NB4 (cell line): Measurements from ENCODE around the gene RBMS1.

Source experiments
- CTCF ChIP-seq: IDR thresholded peaks from one replicate; pipeline ENCODE4 v1.5.1; 2012; ENCODE audit warnings: low read depth, low read length
- MAX ChIP-seq: IDR thresholded peaks from 2 replicates; pipeline ENCODE4 v1.6.1; 2011; ENCODE audit warnings: low read depth, low read length
- MYC ChIP-seq: IDR thresholded peaks from 2 replicates; pipeline ENCODE4 v1.6.1; 2011; ENCODE audit warnings: low read depth, low read length
- POLR2A ChIP-seq: IDR thresholded peaks from 2 replicates; pipeline ENCODE4 v1.6.1; 2011; ENCODE audit warnings: mild to moderate bottlenecking; ENCODE audit not compliant: insufficient read length; ENCODE audit errors: extremely low read depth

GRCh38 chr2:160299540-160299939 is 194.1 kb downstream of the RBMS1 start:
- no peak for TF ChIP-seq POLR2A
- no peak for TF ChIP-seq CTCF
- TF ChIP-seq MYC, result no peak
- TF ChIP-seq MAX, result no peak
